ENCODE results near the gene DNASE2B.

DNASE2B gene

GRCh38 chr1:84424513-84425149 lies 26.3 kb downstream of the DNASE2B start:
- no peak overlapping the region for H3K4me3 ChIP-seq (ENCODE audit: low read depth, low read length)
- no peak for DNase-seq (ENCODE audit: low read depth, low spot score)
- no peak for TF ChIP-seq CTCF (IDR thresholded peaks at IDR 0.05; ENCODE audit: low read depth, low read length)
- in situ Hi-C loops (cut with HindIII; ENCODE audit: low sequenced_read_pairs) = no loop called here

GRCh38 chr1:84425150-84425896 lies 27.0 kb downstream of the DNASE2B start:
- H3K4me3 ChIP-seq (ENCODE audit: low read depth, low read length) = no peak overlapping the region
- no peak for DNase-seq (ENCODE audit: low read depth, low spot score)
- in situ Hi-C loops (cut with HindIII; ENCODE audit: low sequenced_read_pairs) = no loop called here
- TF ChIP-seq CTCF (IDR thresholded peaks at IDR 0.05; ENCODE audit: low read depth, low read length) = no peak

GRCh38 chr1:84426376-84426775 lies 28.1 kb downstream of the DNASE2B start:
- in situ Hi-C loops (cut with HindIII; ENCODE audit: low sequenced_read_pairs) = no loop called here
- TF ChIP-seq CTCF (IDR thresholded peaks at IDR 0.05; ENCODE audit: low read depth, low read length) = no peak
- DNase-seq (ENCODE audit: low read depth, low spot score) = no peak
- H3K4me3 ChIP-seq (ENCODE audit: low read depth, low read length) = no peak overlapping the region

GRCh38 chr1:84427250-84428188 lies 29.2 kb downstream of the DNASE2B start:
- no peak overlapping the region for H3K4me3 ChIP-seq (ENCODE audit: low read depth, low read length)
- no peak for TF ChIP-seq CTCF (IDR thresholded peaks at IDR 0.05; ENCODE audit: low read depth, low read length)
- in situ Hi-C loops (cut with HindIII; ENCODE audit: low sequenced_read_pairs) = no loop called here
- no peak for DNase-seq (ENCODE audit: low read depth, low spot score)

GRCh38 chr1:84428235-84428634 lies 30.0 kb downstream of the DNASE2B start:
- in situ Hi-C loops (cut with HindIII; ENCODE audit: low sequenced_read_pairs) = no loop called here
- no peak for DNase-seq (ENCODE audit: low read depth, low spot score)
- no peak overlapping the region for H3K4me3 ChIP-seq (ENCODE audit: low read depth, low read length)
- no peak for TF ChIP-seq CTCF (IDR thresholded peaks at IDR 0.05; ENCODE audit: low read depth, low read length)

GRCh38 chr1:84429231-84429630 lies 30.9 kb downstream of the DNASE2B start:
- in situ Hi-C loops (cut with HindIII; ENCODE audit: low sequenced_read_pairs) = no loop called here
- TF ChIP-seq CTCF (IDR thresholded peaks at IDR 0.05; ENCODE audit: low read depth, low read length) = no peak
- H3K4me3 ChIP-seq (ENCODE audit: low read depth, low read length) = no peak overlapping the region
- DNase-seq (ENCODE audit: low read depth, low spot score) = no peak

Data from astrocyte of the spinal cord (primary cell).